OCI-LY3 (cell line): ENCODE results near the gene OPHN1.

Experiments used
- H2AFZ ChIP-seq: fragments of 200-600, 300-600 bp; shearing (Covaris generic); 2 replicates; pipeline ENCODE4 v1.6.0; 2014; ENCODE audit warnings: antibody characterized with exemption, low read depth, low read length
- H3K27ac ChIP-seq: fragments of 200-600, 300-600 bp; sonication (generic); 2 replicates; pipeline ENCODE4 v1.5.1; 2014; ENCODE audit warnings: mild to moderate bottlenecking, low read length, moderate library complexity, mixed read lengths
- H3K27me3 ChIP-seq: fragments of 200-600, 300-600 bp; sonication (generic); 2 replicates; pipeline ENCODE4 v1.6.1; 2014; ENCODE audit warnings: low read depth, low read length, mixed read lengths
- H3K36me3 ChIP-seq: fragments of 200-600, 300-600 bp; sonication (generic); replicated peaks from 2 replicates; pipeline ENCODE3; 2014; ENCODE audit warnings: low read depth, low read length, mixed read lengths
- H3K4me1 ChIP-seq: fragments of 300-600, 200-600 bp; sonication (generic); 2 replicates; pipeline ENCODE4 v1.6.1; 2014; ENCODE audit warnings: low read length, mixed read lengths
- H3K4me2 ChIP-seq: fragments of 200-600, 300-600 bp; sonication (generic); 2 replicates; pipeline ENCODE4 v1.6.1; 2014; ENCODE audit warnings: low read length, mixed read lengths
- H3K4me3 ChIP-seq: fragments of 300-600, 200-600 bp; sonication (generic); 2 replicates; pipeline ENCODE4 v1.5.1; 2014; ENCODE audit warnings: antibody characterized with exemption, mild to moderate bottlenecking, low read length, moderate library complexity
- H3K79me2 ChIP-seq: fragments of 300-600, 200-600 bp; shearing (Covaris generic); 2 replicates; pipeline ENCODE4 v1.6.1; 2014; ENCODE audit warnings: mild to moderate bottlenecking, low read length, mixed read lengths
- H3K9ac ChIP-seq: fragments of 300-600, 200-600 bp; shearing (Covaris generic); 2 replicates; pipeline ENCODE4 v1.6.0; 2014; ENCODE audit warnings: mild to moderate bottlenecking, low read length, moderate library complexity
- H3K9me3 ChIP-seq: fragments of 200-600, 300-600 bp; shearing (Covaris generic); 2 replicates; pipeline ENCODE4 v1.6.1; 2014; ENCODE audit warnings: low read length, mixed read lengths; ENCODE audit not compliant: insufficient read depth
- H4K20me1 ChIP-seq: fragments of 200-600, 300-600 bp; sonication (generic); 2 replicates; pipeline ENCODE4 v1.6.1; 2016; ENCODE audit warnings: low read length, mixed read lengths; ENCODE audit not compliant: insufficient read depth
- CTCF ChIP-seq: fragments of 200-600, 300-600 bp; sonication (generic); IDR thresholded peaks from 2 replicates; pipeline ENCODE4 v1.5.1; 2014; ENCODE audit warnings: antibody characterized with exemption, low read length, low read depth
- EZH2phosphoT487 ChIP-seq: fragments of 200-600 bp; shearing (Covaris generic); IDR thresholded peaks from 2 replicates; pipeline ENCODE4 v1.6.1; 2018; ENCODE audit warnings: antibody characterized with exemption, mixed run types, low read depth

Gene OPHN1

GRCh38 chrX:68307769-68308168, 125.5 kb downstream of the OPHN1 start:
- no peak for TF ChIP-seq EZH2phosphoT487
- no peak for TF ChIP-seq CTCF
- no peaks in the 10 kb centered on the region for H3K9me3 ChIP-seq
- no peaks in the 10 kb centered on the region for H4K20me1 ChIP-seq
- no peaks in the 10 kb centered on the region for H3K36me3 ChIP-seq
- no peak overlapping the region for H3K9ac ChIP-seq
- no peak overlapping the region for H3K4me2 ChIP-seq
- H3K27ac ChIP-seq, result no peak overlapping the region
- H3K4me3 ChIP-seq, result no peak overlapping the region
- no peaks in the 10 kb centered on the region for H3K27me3 ChIP-seq
- H3K4me1 ChIP-seq, result peaks cover 5% of the 10 kb centered on the region; the same call in 1 of the 2 replicates
- H3K79me2 ChIP-seq, result no peaks in the 10 kb centered on the region
- no peak overlapping the region for H2AFZ ChIP-seq

DNA sequence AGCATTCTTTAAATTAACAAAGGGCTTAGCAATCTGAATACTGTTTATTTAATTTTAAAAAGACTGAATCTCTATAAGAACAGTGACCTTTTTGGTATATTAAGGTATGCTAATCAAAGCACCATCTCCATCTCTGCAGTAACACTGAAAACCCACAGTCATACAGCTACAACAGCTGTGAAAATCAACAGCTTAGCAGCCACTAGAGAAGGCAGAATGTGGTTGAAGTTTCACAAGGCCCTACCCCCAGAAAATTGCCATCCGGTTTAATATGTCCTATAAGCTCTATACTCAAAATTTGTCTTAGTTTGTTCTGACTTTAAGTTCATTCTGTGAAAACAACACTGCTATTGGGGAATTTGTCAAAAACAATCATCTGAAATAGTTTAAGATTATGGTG, 128.7 kb downstream of the OPHN1 start:
- Histone ChIP-seq H3K27me3 (no peaks in the 10 kb centered on the region), H3K36me3 (no peaks in the 10 kb centered on the region), H3K4me3 (no peak overlapping the region), H3K27ac (no peak overlapping the region), H3K9ac (no peak overlapping the region), H4K20me1 (no peaks in the 10 kb centered on the region), H3K79me2 (no peaks in the 10 kb centered on the region), H2AFZ (no peak overlapping the region), H3K4me1 (peaks cover 5% of the 10 kb centered on the region; the same call in 1 of the 2 replicates), H3K9me3 (no peaks in the 10 kb centered on the region), H3K4me2 (no peak overlapping the region)
- TF ChIP-seq CTCF, result no peak
- TF ChIP-seq EZH2phosphoT487, result no peak

DNA sequence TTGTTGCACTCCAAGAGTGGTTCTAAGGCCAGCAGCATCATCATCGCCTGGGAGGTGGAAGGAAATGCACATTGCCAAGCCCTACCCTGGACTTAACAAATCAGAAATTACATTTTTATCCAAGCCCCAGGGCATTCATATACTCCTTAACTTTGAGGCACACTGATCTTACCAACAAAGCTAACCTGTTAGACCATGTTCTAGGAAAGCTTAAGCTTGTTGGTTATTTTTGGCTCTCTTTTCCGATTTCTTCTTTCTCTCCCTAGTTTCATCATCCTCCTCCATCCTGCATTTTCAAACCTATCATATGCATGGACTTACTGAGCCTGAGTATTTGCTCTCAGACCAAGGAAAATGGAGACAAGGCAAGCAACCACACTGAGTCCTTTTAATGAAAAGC, 133.4 kb downstream of the OPHN1 start:
- no peak for TF ChIP-seq CTCF
- no peak for TF ChIP-seq EZH2phosphoT487
- Histone ChIP-seq H3K4me2 (no peak overlapping the region), H2AFZ (no peak overlapping the region), H3K9me3 (no peaks in the 10 kb centered on the region), H3K4me3 (no peak overlapping the region), H3K27me3 (no peaks in the 10 kb centered on the region), H3K27ac (no peak overlapping the region), H3K79me2 (no peaks in the 10 kb centered on the region), H4K20me1 (no peaks in the 10 kb centered on the region), H3K9ac (no peak overlapping the region), H3K36me3 (no peaks in the 10 kb centered on the region), H3K4me1 (no peaks in the 10 kb centered on the region)

GRCh38 chrX:68292471-68292870, 140.8 kb downstream of the OPHN1 start:
- Histone ChIP-seq H3K27me3 (no peaks in the 10 kb centered on the region), H3K9ac (no peak overlapping the region), H3K9me3 (no peaks in the 10 kb centered on the region), H3K4me1 (no peaks in the 10 kb centered on the region), H3K36me3 (no peaks in the 10 kb centered on the region), H3K4me2 (no peak overlapping the region), H4K20me1 (no peaks in the 10 kb centered on the region), H3K4me3 (no peak overlapping the region), H2AFZ (no peak overlapping the region), H3K79me2 (no peaks in the 10 kb centered on the region), H3K27ac (no peak overlapping the region)
- TF ChIP-seq EZH2phosphoT487 (no peak), CTCF (no peak)
